ENCODE measurements around the gene DDR2.

DDR2 gene

DNA sequence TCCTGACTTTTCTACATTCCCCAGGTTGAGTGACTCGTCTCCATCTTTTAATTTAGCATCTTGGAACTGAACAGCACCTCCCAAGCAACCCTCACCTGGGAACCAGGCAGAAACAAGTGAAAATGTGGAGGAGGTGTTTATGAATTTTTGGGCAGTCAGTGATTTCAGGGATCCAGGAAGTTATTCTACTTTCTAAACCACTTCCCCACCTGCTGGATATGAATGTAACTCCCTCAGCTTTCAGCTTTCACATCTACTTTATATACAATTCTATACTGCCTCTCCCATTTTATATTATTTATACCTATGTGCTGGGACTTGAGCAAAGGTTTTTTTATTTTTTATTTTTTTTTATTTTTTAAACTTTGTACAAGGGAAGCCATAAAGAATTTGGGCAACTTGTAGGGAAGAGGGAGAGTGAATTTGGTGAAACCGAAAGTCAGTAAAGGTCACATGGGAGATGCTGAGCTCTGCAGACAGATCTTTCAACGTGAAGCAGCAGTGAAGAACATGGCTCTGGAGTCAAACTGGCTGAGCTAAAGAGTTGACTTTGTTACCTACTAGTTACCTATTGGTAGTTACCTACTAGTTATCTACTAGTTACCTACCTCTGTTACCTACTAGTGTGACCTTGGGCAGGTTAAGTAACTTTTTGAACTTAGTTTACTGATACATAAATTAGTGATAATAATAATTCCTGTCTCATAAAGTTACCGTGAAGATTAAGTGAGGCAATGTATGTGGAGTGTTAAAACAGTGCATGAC is 45.5 kb downstream of the DDR2 start:
- intact Hi-C loops (cut with DNase I; ENCODE audit: low total_unique reads), result no loop called here
- DNase-seq, result no peak
- Histone ChIP-seq H3K27ac (peak overlapping the region; percentile 36 to 55), H3K4me1 (peaks cover 0 to 71% (median 33%) of the 10 kb centered on the region in 4 donors), H3K4me3 (no peak overlapping the region), H3K9me3 (no peaks in the 10 kb centered on the region), H3K27me3 (no peaks in the 10 kb centered on the region), H3K36me3 (no peaks in the 10 kb centered on the region)
- TF ChIP-seq, protein P1, sequence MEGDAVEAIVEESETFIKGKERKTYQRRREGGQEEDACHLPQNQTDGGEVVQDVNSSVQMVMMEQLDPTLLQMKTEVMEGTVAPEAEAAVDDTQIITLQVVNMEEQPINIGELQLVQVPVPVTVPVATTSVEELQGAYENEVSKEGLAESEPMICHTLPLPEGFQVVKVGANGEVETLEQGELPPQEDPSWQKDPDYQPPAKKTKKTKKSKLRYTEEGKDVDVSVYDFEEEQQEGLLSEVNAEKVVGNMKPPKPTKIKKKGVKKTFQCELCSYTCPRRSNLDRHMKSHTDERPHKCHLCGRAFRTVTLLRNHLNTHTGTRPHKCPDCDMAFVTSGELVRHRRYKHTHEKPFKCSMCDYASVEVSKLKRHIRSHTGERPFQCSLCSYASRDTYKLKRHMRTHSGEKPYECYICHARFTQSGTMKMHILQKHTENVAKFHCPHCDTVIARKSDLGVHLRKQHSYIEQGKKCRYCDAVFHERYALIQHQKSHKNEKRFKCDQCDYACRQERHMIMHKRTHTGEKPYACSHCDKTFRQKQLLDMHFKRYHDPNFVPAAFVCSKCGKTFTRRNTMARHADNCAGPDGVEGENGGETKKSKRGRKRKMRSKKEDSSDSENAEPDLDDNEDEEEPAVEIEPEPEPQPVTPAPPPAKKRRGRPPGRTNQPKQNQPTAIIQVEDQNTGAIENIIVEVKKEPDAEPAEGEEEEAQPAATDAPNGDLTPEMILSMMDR (IDR thresholded peaks at IDR 0.05), result no peak

DNA sequence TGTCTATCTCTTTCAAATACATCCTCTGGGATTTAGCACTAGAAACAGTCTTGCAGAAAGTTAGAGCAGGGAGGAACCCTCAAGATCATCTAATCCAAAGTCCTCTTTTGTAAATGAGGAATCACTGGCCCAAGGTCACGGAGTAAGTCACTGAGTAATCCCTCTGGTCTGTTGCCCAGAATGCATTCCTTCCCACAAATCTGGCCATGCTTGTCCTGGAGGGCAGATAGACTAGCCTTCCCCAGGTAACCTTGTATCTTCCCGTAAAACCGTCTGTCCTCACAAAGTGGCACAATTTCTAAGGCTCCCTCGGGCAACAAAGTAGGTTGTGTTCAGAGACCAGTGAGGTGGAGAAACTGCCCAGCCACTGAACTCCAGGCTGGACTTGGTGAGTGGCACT is 46.2 kb downstream of the DDR2 start:
- Histone ChIP-seq H3K27ac (peak overlapping the region in 1 of 2 donors; percentile 27), H3K4me1 (peaks cover 0 to 64% (median 32%) of the 10 kb centered on the region in 4 donors), H3K27me3 (no peaks in the 10 kb centered on the region), H3K9me3 (no peaks in the 10 kb centered on the region), H3K36me3 (no peaks in the 10 kb centered on the region), H3K4me3 (no peak overlapping the region)
- DNase-seq, result no peak
- intact Hi-C loops (cut with DNase I; ENCODE audit: low total_unique reads), result no loop called here
- TF ChIP-seq, protein P1 (IDR thresholded peaks at IDR 0.05), result no peak

DNA sequence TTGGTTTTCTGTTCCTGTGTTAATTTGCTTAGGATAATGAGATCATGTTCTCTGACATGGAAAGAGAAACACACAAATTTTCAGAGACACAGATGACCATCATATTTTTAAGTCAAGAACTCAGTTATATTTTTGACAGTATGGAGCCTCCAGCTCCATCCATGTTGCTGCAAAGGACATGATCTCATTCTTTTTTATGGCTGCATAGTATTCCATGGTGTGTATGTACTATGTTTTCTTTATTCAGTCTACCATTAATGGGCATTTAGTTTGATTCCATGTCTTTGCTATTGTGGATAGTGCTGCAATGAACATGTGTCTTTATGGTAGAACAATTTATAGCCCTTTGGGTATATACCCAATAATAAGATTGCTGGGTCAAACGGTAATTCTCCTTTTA is 47.0 kb downstream of the DDR2 start:
- H3K27me3 ChIP-seq, result no peaks in the 10 kb centered on the region
- H3K27ac ChIP-seq, result no peak overlapping the region
- intact Hi-C loops (cut with DNase I; ENCODE audit: low total_unique reads), result no loop called here
- H3K36me3 ChIP-seq, result no peaks in the 10 kb centered on the region
- H3K9me3 ChIP-seq, result no peaks in the 10 kb centered on the region
- no peak overlapping the region for H3K4me3 ChIP-seq
- H3K4me1 ChIP-seq, result peaks cover 0 to 56% (median 31%) of the 10 kb centered on the region in 4 donors
- no peak for DNase-seq
- TF ChIP-seq, protein P1 (IDR thresholded peaks at IDR 0.05), result no peak

DNA sequence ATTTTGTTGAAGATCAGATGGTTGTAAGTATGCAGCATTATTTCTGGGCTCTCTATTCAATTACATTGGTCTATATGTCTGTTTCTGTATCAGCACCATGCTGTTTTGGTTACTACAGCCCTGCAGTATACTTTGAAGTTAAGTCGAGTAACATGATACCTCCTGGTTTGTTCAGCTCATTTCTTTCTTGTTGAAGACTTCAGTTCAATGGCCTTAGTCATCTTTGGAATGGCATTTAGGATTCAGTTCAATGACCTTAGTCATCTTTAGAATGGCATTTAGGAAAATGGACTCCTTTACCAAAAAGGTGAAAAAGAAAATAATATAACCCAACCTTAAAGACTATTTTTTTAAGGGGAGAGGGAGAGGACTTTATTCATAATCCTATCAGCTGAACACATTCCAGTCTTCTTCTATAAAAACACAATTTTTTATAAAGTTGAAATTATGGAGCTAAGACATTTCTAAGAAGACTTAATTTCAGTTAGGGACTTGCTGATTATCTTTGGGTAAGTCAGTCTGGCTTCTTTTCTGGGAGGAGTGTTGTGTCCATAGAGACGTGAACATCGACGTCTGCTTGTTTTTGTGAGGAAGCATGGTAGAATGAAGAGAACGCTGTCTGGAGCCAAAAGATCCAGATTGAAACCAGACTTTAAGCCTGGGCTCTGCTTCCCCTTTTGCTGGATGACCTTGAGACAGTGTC is 48.3 kb downstream of the DDR2 start:
- peak overlapping the region; percentile 19 to 43 for H3K27ac ChIP-seq
- H3K36me3 ChIP-seq, result no peaks in the 10 kb centered on the region
- no peaks in the 10 kb centered on the region for H3K27me3 ChIP-seq
- no peaks in the 10 kb centered on the region for H3K9me3 ChIP-seq
- intact Hi-C loops (cut with DNase I; ENCODE audit: low total_unique reads), result no loop called here
- TF ChIP-seq, protein P1 (IDR thresholded peaks at IDR 0.05), result no peak
- H3K4me3 ChIP-seq, result no peak overlapping the region
- H3K4me1 ChIP-seq, result peaks cover 0 to 53% (median 31%) of the 10 kb centered on the region in 4 donors
- no peak for DNase-seq

DNA sequence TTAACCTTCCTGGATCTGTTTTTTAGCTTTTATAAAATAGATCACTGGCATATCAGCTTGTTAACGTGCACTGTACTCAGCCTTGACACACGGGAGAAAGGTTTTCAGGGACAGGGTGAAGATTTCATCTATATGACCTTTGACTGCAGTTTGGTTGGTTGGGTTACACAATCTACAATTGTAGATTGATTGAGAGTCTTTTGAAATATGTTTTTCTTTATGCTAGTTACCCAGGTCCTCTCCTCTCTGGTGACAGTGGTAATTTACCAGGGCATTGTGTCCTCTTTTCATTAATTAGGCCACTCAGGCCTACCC is 48.8 kb downstream of the DDR2 start:
- TF ChIP-seq, protein P1 (IDR thresholded peaks at IDR 0.05), result no peak
- Histone ChIP-seq H3K4me3 (no peak overlapping the region), H3K4me1 (peaks cover 0 to 48% (median 28%) of the 10 kb centered on the region in 4 donors), H3K27ac (peak overlapping the region; percentile 43 to 44), H3K9me3 (no peaks in the 10 kb centered on the region), H3K27me3 (no peaks in the 10 kb centered on the region), H3K36me3 (no peaks in the 10 kb centered on the region)
- DNase-seq, result no peak
- intact Hi-C loops (cut with DNase I; ENCODE audit: low total_unique reads), result no loop called here
